HG02571 (cell line): ENCODE measurements around the gene SPDL1.

Experiments
- ATAC-seq: cut with Tn5 transposase; IDR thresholded peaks from one replicate; pipeline ENCODE4 v1.9.1; 2021; ENCODE audit warnings: mild to moderate bottlenecking, moderate library complexity; ENCODE audit not compliant: unreplicated experiment

The SPDL1 gene

DNA sequence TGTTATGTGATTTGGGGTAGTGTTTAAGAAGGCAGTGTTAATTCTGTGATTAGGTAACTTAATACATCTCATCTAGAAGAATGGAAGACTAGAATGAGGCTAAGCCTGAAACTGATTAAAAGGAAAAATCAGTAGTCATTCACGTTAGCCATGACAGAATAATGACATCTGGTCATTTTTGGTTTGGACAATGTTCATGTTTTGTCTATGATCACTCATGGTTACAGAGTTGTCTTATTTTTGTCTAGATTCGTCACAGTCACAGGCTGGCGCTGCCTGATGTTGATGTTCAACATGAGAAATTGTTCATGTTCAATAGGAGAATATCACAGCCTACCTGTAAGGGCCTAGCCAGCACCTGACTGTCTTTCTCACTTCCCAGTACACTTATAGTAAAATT lies 44.0 kb downstream of the SPDL1 start:
- ATAC-seq: no peak

GRCh38 chr5:169628892-169629291 lies 45.3 kb downstream of the SPDL1 start:
- ATAC-seq: no peak

DNA sequence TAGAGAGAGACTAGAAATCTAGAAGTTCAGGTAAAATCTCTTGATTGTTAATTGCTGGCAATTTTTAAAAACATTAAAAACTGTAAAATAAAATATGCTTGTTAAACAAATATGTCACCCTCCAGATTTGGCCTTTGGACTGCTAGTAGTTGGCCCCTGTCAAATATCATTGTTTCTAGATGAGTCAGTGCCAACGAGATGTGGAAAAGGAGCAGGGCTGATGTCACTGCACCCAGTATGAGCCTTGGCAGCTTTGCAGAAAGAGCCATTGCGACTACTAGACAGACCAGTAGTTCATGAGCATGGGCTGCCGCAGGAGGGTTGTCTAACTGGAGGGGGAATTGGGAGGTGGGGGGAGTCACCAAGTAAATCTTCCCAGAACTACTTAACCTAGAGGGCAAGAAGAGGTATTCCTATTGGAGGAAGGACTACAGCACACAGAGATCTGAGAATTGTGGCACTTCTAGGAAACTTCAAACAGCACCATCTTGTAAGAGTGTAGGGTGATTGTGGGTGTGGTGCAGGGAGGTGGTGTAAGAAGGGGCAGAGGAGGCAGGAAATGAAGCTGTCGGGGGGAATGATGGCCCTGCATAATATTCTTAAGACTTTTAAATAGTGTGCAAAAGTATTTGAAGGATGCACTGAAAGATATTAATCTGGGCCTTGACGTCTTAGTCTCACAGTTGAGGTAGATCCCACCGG lies 46.4 kb downstream of the SPDL1 start:
- no peak for ATAC-seq

DNA sequence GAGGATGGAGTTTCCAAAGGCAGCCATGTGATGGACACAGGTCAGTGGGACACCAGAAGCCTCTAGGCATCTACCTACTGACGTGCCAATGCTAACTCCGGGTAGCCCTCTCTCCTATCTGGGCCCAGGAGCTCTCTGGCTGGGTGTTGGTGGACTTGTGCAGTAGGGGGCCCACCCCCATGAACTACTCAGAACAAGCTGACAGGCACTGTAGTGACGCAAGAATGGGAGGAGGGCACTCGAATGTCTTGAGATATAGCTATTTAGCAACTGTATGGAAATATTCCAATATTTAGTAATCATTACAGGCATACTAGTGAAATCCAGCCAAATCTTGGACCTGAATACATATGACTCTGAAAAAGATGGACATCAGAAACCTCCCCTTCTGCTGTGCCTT lies 47.8 kb downstream of the SPDL1 start:
- ATAC-seq: no peak

- ATAC-seq: no peak
These were observed 49.4 kb downstream of the SPDL1 start for GRCh38 chr5:169632946-169633345.

- no peak for ATAC-seq
These were observed 51.0 kb downstream of the SPDL1 start for GRCh38 chr5:169634606-169635005.

DNA sequence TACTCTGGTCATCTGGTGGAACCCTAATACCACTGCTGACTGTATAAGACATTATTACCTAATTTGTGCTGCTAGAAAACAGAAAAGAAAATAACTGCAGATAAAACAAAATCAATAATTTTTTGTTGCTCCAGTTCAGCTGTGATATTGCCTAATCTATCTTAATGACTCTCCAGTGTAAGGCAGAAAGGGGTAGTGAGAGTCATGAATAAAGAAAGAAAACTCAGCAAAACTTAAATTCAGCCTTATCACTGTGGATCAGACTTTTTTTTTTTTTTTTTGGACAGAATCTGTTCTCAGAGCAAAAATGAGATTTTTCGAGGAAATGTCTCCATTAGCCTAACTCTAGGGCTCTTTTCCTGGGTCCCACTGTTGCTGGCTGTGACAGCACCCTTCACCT lies 52.4 kb downstream of the SPDL1 start:
- no peak for ATAC-seq

GRCh38 chr5:169636477-169637084 lies 53.0 kb downstream of the SPDL1 start:
- ATAC-seq: no peak

GRCh38 chr5:169637085-169637548 lies 53.5 kb downstream of the SPDL1 start, which contains the start of gene DOCK2:
TSS of gene DOCK2 (plus strand) at chr5:169637275. CDS start at chr5:169637327, 52 bp downstream.
- peak; percentile 91 for ATAC-seq

DNA sequence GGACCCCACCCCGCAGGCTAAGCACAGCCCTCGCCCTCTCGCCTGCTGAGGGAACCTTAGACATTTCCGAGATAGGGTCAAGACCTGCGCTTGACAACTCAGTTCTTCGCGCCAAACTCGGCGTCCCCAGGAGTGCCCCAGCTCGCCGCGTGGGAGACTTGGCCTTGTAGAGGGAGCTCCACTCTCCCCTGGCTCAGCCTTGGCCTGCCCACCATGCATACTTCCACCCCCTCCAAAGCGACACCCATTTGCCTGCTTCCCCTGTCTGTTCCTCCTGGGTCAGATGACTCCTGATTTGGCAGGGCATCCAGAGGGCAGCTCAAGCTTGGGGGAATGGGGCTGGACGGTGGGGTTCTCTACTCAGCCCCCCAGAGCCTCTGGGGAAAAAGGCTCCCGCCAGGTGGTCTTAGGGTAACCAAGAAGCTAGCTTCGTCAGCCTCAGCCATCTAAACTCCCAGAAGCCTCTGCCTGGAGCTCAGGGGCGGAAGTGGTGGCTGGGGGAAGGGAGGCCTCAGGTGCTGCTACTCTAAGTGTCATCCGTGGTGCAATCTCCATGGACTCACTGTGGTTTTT lies 54.1 kb downstream of the SPDL1 start:
- ATAC-seq: peak; percentile 67

DNA sequence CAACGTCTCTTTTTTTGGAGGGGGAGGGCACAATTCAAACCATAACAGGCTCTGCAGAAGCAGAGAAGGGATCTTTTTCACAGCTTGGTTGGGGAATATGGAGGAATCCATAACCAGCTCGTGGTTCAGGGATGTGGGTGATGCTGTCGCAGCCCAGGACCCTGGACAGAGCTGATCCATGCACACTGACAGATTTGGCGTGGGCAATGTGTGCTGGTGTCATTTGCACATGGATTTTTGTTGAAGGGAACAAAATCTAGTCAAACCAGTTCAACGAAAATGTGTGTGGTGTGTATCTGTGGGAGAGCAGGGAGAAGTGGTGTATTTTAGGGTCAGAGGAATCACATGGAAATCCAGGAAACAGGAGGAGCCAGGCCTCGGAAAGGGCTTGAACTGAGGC lies 57.7 kb downstream of the SPDL1 start:
- ATAC-seq: no peak

DNA sequence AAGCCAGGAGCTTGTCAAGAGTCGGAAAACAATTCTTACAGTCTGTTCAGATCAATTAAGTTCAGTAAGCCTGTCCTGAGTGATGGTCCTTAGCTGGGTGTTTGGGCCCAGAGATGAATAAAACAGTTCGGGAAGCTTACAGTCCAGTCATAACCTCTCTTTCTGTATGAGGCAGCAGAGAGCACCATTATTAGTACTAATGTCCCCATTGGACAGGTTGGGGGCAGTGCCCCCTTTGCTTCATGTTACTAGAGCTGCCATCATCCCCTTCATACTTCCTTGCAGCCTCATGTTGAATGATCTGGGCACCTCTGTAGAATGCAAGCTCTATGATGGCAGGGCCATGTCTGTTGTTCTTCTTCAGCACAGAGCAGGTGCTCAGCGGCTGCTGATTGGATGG lies 63.3 kb downstream of the SPDL1 start:
- ATAC-seq: no peak

GRCh38 chr5:169647566-169647965 lies 64.0 kb downstream of the SPDL1 start:
- peak; percentile 36 for ATAC-seq

DNA sequence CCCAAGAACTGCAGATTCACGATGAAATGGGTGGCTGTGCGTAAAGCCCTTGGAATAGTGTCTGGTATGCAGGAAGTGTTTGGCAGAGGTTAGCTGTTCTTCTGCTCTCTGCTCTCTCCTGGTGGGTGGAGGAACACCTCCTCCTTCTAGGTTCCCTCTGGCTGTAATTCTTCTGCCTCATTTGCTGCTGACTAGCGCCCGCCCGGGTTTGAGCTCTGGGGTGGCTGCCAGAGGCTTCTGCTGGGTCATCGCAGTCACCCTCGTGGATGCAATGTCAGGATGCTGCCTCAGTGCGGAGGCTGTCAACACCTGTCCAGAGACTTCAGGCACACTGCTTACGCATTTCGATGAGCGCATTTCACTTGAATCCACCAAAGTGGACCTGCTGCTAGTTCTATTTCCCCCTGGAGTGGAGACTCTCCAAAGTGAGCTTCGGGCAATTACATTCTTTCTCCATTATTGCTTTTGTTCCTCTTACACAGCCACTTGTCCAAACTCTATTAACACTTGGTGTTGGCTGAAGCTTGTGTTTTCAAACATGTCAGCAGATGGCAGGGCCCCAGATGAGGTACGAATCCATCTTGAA lies 65.2 kb downstream of the SPDL1 start:
- ATAC-seq: no peak

- no peak for ATAC-seq
These were observed 65.9 kb downstream of the SPDL1 start for GRCh38 chr5:169649486-169649885.

DNA sequence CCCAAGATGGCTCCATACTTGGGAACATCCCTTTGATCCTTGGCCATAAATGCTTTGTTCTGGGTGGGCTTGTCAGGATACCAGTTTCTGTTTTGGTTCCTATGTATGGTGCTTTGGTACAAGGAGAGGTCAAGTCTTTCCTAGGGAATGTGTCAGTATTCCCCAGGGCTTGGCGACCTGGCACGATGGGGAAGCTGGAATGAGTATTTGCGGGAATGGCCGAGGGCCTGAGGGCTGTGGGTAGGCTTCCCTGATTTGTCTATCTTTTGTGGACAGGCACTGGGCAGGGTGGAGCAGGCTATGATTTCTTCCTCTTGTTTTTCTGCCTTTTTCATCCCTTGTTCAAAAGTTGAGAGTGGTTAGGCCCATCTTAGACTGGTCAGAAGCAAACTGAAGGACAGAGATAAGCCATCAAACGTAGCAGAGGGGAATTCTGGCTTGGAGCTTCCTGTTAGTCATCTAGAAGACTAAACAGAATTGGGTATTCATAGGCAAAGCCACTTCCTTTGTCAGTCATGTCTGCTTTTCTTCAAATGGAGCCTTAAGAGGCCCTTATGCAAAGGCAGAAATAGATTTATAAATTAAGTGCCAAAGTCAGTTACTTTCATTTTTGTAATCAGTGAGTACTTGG lies 67.2 kb downstream of the SPDL1 start:
- peak; percentile 39 for ATAC-seq

DNA sequence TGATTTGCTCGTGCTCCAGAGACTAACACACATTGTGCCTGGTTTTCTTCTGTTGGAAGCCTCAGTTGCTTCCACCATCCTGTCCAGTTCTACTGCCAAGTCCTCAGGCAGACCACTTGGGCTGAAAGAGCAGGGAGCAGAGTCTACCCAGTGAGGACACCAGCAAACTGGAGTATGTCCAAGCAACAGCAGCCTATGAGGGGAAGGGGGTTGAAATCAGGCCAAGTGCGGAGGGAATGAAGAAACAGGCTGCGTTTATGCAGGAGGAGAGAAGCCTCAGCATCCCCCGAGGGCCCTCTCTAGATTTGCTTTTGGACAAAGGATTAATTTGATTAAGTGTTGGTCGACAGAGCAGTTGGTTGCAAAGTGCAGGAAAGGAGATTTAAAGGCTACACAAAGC lies 68.0 kb downstream of the SPDL1 start:
- no peak for ATAC-seq

DNA sequence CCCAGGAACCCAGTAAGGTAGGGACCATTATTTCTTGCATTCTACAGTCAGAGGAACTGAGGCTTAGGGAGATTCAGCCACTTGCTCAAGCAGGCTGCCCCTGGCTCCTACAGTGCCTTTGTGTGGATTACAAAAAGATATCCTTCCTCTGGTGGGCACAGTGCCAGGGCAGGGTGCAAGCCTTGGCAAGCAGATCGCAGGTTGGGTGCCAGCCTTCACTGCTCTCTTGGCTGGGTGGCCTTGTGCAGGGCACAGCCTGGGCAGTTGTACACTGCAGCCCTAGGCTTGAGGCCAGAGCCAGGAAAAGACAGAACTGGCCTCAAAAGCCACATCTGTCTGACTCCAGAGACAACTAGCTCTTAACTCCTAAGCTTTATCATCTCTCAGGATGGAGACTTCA lies 68.5 kb downstream of the SPDL1 start:
- ATAC-seq: no peak

- no peak for ATAC-seq
These were observed 69.5 kb downstream of the SPDL1 start for GRCh38 chr5:169653091-169653490.
